K562 (cell line): Measurements from ENCODE around the gene TMC4. TPM values are rescaled to one million over a fixed set of nuclear protein-coding genes. Genes with fewer than 3 reads are reported as not detected.
"Not testable (repeated sequence)": the region's sequence is repeated elsewhere in the genome, so short reads cannot be mapped to it uniquely, and the experiment has no call there.

Experiments used
- ATAC-seq: fragments of 200-7000 bp; cut with Tn5 transposase; 3 replicates; pipeline ENCODE4 v1.9.1; 2020; ENCODE audit warnings: moderate library complexity
- BruUV-seq: library from RNA; stranded (reverse); fragments of 400-500 nt; replicated peaks from 2 replicates; lab custom pipeline; 2021; lab: Mats Ljungman, UMichigan
- CTCF ChIA-PET: fragments of 300-600 bp; formaldehyde crosslinking; extraction: SDS; loops from one replicate; lab custom pipeline; 2021; ENCODE audit warnings: low intra/inter-chr PET ratio; lab: Yijun Ruan, JAX
- POLR2A ChIA-PET: fragments of 300-600, 350-650 bp; sonication (Branson Sonifier 250); formaldehyde crosslinking; extraction: SDS; loops from one replicate; lab custom pipeline; 2021; ENCODE audit warnings: antibody characterized with exemption, inconsistent platforms; lab: Yijun Ruan, JAX
- DNase-seq, 4 experiments: peaks; one replicate each; pipeline versions ENCODE4 v3.0.0 to v3.0.0-alpha.2; 2011 to 2018; ENCODE audit warnings: low spot score in 3 of 4, mixed read lengths in 3 of 4; ENCODE audit errors: extremely low read depth in 1 of 4
- FAIRE-seq: peaks from 2 replicates; lab custom pipeline; 2011; peaks lifted over from hg19 to GRCh38; lab: Jason Lieb, UNC
- H2AFZ ChIP-seq: 2 replicates; pipeline ENCODE4 v1.6.0; 2011; ENCODE audit warnings: low read depth, low read length, control low read depth, inconsistent platforms
- H3K27ac ChIP-seq: fragments of 200-600 bp; 3 replicates; pipeline ENCODE4 v1.8.0; 2011; ENCODE audit warnings: low read depth, mild to moderate bottlenecking, control low read depth, inconsistent platforms, low read length, moderate library complexity, mixed read lengths; ENCODE audit errors: extremely low read depth
- H3K27me3 ChIP-seq, 2 experiments: fragments of 300-600 bp in 1 of 2; 2 replicates in 1 of 2; 3 replicates in 1 of 2; pipeline versions ENCODE4 v1.6.0 to v1.8.0; 2011; ENCODE audit warnings: inconsistent platforms in 2 of 2, low read length in 2 of 2, mild to moderate bottlenecking in 1 of 2, mixed read lengths in 1 of 2, moderate library complexity in 1 of 2; ENCODE audit not compliant: control insufficient read depth in 2 of 2, insufficient read depth in 2 of 2
- H3K36me3 ChIP-seq: fragments of 300-600 bp; 3 replicates; pipeline ENCODE4 v1.8.0; 2011; ENCODE audit warnings: mild to moderate bottlenecking, low read length, inconsistent platforms; ENCODE audit not compliant: control insufficient read depth, insufficient read depth
- H3K4me1 ChIP-seq, 2 experiments: fragments of 200-600 bp in 1 of 2; replicated peaks in 1 of 2; 2 replicates in 1 of 2; 3 replicates in 1 of 2; pipeline versions ENCODE4 v1.5.1 to v1.8.0; 2011; ENCODE audit warnings: inconsistent platforms in 2 of 2, low read length in 2 of 2, mild to moderate bottlenecking in 1 of 2, mixed read lengths in 1 of 2, moderate library complexity in 1 of 2; ENCODE audit not compliant: control insufficient read depth in 2 of 2, insufficient read depth in 2 of 2
- H3K4me2 ChIP-seq: 2 replicates; pipeline ENCODE4 v1.6.1; 2011; ENCODE audit warnings: low read length, control low read depth, inconsistent platforms, mixed read lengths; ENCODE audit not compliant: insufficient read depth
- H3K4me3 ChIP-seq: fragments of 200-600 bp; sonication (generic), shearing (Covaris generic); 2 replicates; pipeline ENCODE4 v1.5.1; 2016; ENCODE audit warnings: control low read depth, inconsistent platforms
- H3K79me2 ChIP-seq: fragments of 200-600 bp; 3 replicates; pipeline ENCODE4 v1.8.0; 2011; ENCODE audit warnings: low read length, inconsistent platforms; ENCODE audit not compliant: control insufficient read depth, insufficient read depth
- H3K9ac ChIP-seq, 2 experiments: 2 replicates each; pipeline versions ENCODE4 v1.6.0 to v1.6.1; 2011; ENCODE audit warnings: low read depth in 2 of 2, low read length in 2 of 2, control low read depth in 1 of 2, inconsistent platforms in 1 of 2, mild to moderate bottlenecking in 1 of 2, mixed read lengths in 1 of 2; ENCODE audit not compliant: insufficient read depth in 1 of 2
- H3K9me1 ChIP-seq: one replicate; pipeline ENCODE4 v1.6.0; 2011; ENCODE audit warnings: inconsistent platforms, mild to moderate bottlenecking, low read length, moderate library complexity; ENCODE audit not compliant: control insufficient read depth, insufficient read depth
- H3K9me3 ChIP-seq: replicated peaks from 2 replicates; pipeline ENCODE4 v1.5.1; 2011; ENCODE audit warnings: low read depth, low read length, inconsistent platforms; ENCODE audit not compliant: control insufficient read depth, insufficient read depth
- H4K20me1 ChIP-seq: replicated peaks from 2 replicates; pipeline ENCODE4 v1.6.1; 2011; ENCODE audit warnings: low read length, inconsistent platforms, mixed read lengths; ENCODE audit not compliant: control insufficient read depth, insufficient read depth
- CBFA2T2 ChIP-seq: fragments of 450-650 bp; conservative IDR thresholded peaks from 2 replicates; pipeline ENCODE4 v1.6.1; 2017; ENCODE audit warnings: mild to moderate bottlenecking
- CBX5 ChIP-seq: IDR thresholded peaks from 2 replicates; pipeline ENCODE4 v1.6.1; 2014; ENCODE audit warnings: low read depth, borderline replicate concordance
- CHD1 ChIP-seq: fragments of 200-600 bp; sonication (generic); IDR thresholded peaks from one replicate; pipeline ENCODE4 v1.6.1; 2012; ENCODE audit warnings: mild to moderate bottlenecking, moderate library complexity, low read length, inconsistent platforms
- DDX20 ChIP-seq: fragments of 450-650 bp; IDR thresholded peaks from 2 replicates; pipeline ENCODE4 v1.6.1; 2016; ENCODE audit warnings: missing genetic modification characterization, low read depth, mild to moderate bottlenecking, missing compliant biosample characterization, moderate library complexity
- PHF8 ChIP-seq: fragments of 200-600 bp; sonication (generic); IDR thresholded peaks from 2 replicates; pipeline ENCODE4 v1.6.1; 2012; ENCODE audit warnings: mixed run types, mild to moderate bottlenecking, inconsistent platforms, low read length, moderate library complexity, borderline replicate concordance
- RAD21 ChIP-seq, 2 experiments: fragments of 250-450 bp in 1 of 2; fragments of 450-650 bp in 1 of 2; sonication (Bioruptor Pico) in 1 of 2; formaldehyde crosslinking in 1 of 2; IDR thresholded peaks in 1 of 2; conservative IDR thresholded peaks in 1 of 2; 2 replicates each; pipeline versions ENCODE4 v1.4.0 to v1.8.0; 2020 to 2022; ENCODE audit warnings: mild to moderate bottlenecking in 2 of 2, moderate library complexity in 1 of 2
- SMAD3 ChIP-seq: fragments of 450-650 bp; formaldehyde crosslinking; conservative IDR thresholded peaks from 2 replicates; pipeline ENCODE4 v1.4.0; 2020; ENCODE audit warnings: mild to moderate bottlenecking
- ZBTB33 ChIP-seq: sonication (generic); formaldehyde crosslinking; IDR thresholded peaks from 2 replicates; pipeline ENCODE4 v1.8.1; 2023; ENCODE audit warnings: mild to moderate bottlenecking, missing genetic modification reagents
- ZNF140 ChIP-seq: fragments of 250-450 bp; sonication (Bioruptor Pico); IDR thresholded peaks from 2 replicates; pipeline ENCODE4 v1.8.0; 2021; ENCODE audit warnings: moderate library complexity, mild to moderate bottlenecking, inconsistent platforms
- ZNF707 ChIP-seq: fragments of 250-450 bp; sonication (Bioruptor Pico); conservative IDR thresholded peaks from 2 replicates; pipeline ENCODE4 v1.8.0; 2022; ENCODE audit warnings: inconsistent platforms, mild to moderate bottlenecking, moderate library complexity
- WGBS: fragments of 100-300 bp; shearing (Covaris generic); methylation state at CpG from one replicate; pipeline ENCODE4 v1.1.6; 2016; ENCODE audit warnings: low coverage, mixed read lengths; ENCODE audit not compliant: insufficient coverage; ENCODE audit errors: missing lambda C conversion rate; 5-methylcytosine and 5-hydroxymethylcytosine counted together
- in situ Hi-C: fragments of 300-500 bp; cut with MboI; formaldehyde crosslinking; loops from 4 replicates; pipeline ENCODE4 v1.15.0; 2018; ENCODE audit warnings: inconsistent platforms, mixed read lengths
- intact Hi-C: fragments of 100-400 bp; cut with micrococcal nuclease; formaldehyde crosslinking; loops from 2 replicates; pipeline ENCODE4 v1.14.2; 2022
- polyA plus RNA-seq, 8 experiments: library from polyadenylated mRNA; depleted of rRNA in 4 of 8; stranded (reverse) in 5 of 8; unstranded in 3 of 8; fragments of >200 nt; fragmentation: Nextera tagmentation in 2 of 8; fragmentation: Illumina TruSeq in 1 of 8; extraction: Ambion mirVana in 2 of 8; extraction: Trizol in 1 of 8; gene quantifications; 2 replicates each; pipeline versions ENCODE4 v1.2.1 to v1.2.3, GENCODE V29; 2011 to 2014; ENCODE audit warnings: inconsistent platforms in 1 of 8, missing spikeins in 1 of 8
- total RNA-seq, 7 experiments: library from RNA; depleted of rRNA in 6 of 7; stranded (reverse); fragments of >200 nt in 6 of 7; fragmentation: Illumina TruSeq in 2 of 7; extraction: Trizol in 2 of 7; gene quantifications; 2 replicates each; pipeline versions ENCODE4 v1.2.1 to v1.2.3, GENCODE V29; 2011 to 2021; ENCODE audit warnings: low replicate concordance in 1 of 7
- TF ChIP-seq, protein P1 (sequence below): fragments of 450-650 bp; IDR thresholded peaks from 2 replicates; pipeline ENCODE4 v1.6.1; 2014; ENCODE audit warnings: low read depth, mild to moderate bottlenecking, moderate library complexity, borderline replicate concordance

Gene TMC4
- total and polyA plus RNA-seq, 9 of the 15 experiments (the other 6 are each of a cell fraction or from before 2014, with no cell fraction given): 0.12 to 0.79 (median 0.36) TPM; not detected in 2

DNA sequence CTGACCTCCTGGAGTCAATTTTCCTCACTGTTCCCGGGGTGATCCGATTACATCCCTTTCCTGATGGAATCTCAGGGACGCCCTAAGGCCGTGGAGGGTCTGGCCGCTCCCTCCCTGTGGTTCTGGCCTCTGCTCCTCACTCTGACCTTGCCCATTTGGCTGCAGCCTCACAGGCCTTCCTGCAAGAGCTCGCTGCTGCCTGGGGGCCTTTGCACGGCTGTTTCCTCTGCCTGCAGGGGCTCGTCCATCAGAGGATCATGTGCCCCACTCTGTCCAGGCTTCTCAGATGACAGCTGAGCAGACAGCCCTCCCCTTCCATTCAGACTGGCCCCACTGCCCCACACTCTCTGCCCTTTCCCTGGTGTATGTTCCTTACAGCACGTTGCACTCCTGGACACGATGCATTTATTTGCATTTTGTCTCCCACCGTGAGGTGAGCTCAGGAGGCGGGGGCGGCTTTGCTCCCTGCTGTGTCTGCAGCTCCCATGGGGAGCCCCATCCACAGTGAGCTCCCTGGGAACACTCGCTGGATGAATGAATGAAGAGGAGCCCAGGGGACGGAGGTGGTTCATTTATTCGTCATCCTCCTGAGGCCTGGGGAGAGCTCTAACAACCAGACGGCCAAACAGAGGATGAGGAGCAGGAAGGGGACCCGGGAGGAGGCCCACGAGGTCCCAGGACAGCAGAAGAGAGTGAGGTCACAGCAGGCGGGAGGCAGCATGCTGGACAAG, 44.7 kb upstream of the TMC4 start:
- intact Hi-C loops, DNase-seq, H3K9me1 ChIP-seq, H4K20me1 ChIP-seq, ATAC-seq, H2AFZ ChIP-seq, FAIRE-seq, in situ Hi-C loops, H3K4me3 ChIP-seq, BruUV-seq, H3K27ac ChIP-seq, H3K36me3 ChIP-seq, H3K79me2 ChIP-seq, H3K9ac ChIP-seq, CTCF ChIA-PET, H3K27me3 ChIP-seq, H3K4me2 ChIP-seq, H3K9me3 ChIP-seq: not testable (repeated sequence)
- 75% methylated on average over 6 of the region's 20 CpGs for WGBS
- POLR2A ChIA-PET: interaction anchor here (1.0 to 1.4 kb wide), 2 partner anchors 8 to 11 kb away, joined by 3 to 6 read pairs; no protein-coding TSS in a partner anchor
- H3K4me1 ChIP-seq: peaks cover 0 to 25% of the 10 kb centered on the region in 2 experiments; a peak in 4 of 5 replicates

DNA sequence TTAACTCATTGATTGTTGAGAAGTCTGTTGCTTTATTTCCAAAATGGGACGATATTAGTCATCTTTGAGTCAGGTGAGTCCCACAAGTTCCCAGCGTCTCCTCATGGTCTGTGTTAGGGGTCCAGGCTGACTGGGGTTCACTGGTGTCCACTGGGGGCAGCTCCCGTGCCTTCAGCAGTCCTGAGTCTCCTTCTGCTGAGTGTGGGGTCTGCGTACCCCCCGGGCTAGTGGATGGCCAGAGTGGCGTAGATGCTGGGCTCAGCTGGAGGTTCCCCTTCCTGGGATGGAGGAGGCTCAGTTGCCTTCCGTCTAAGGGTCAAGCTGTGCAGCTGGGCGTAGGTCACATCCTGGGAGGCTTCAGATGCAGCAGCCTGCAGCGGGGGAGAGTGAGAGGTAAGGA, 43.9 kb upstream of the TMC4 start:
- Histone ChIP-seq H3K4me1 (peaks cover 0 to 27% of the 10 kb centered on the region in 2 experiments; a peak in 4 of 5 replicates), H4K20me1 (no peaks in the 10 kb centered on the region), H2AFZ (no peak overlapping the region), H3K36me3 (peaks cover 10% of the 10 kb centered on the region; the same call in 2 of the 3 replicates), H3K27ac (no peak overlapping the region), H3K27me3 (no peaks in the 10 kb centered on the region), H3K4me2 (no peak overlapping the region), H3K9me3 (no peaks in the 10 kb centered on the region), H3K9ac (peak overlapping the region in 1 of 2 experiments; percentile 45; a peak in 1 of 4 replicates), H3K9me1 (no peaks in the 10 kb centered on the region), H3K4me3 (no peak overlapping the region), H3K79me2 (peaks cover 3% of the 10 kb centered on the region; the same call in 2 of the 3 replicates)
- CTCF ChIA-PET: no interaction called here
- DNase-seq (no peak), FAIRE-seq (no peak), ATAC-seq (no peak)
- in situ Hi-C loops: no loop called here
- intact Hi-C loops: no loop called here
- POLR2A ChIA-PET: interaction anchor here (1.4 kb wide), 1 partner anchor 12 kb away, joined by 6 read pairs; no protein-coding TSS in a partner anchor
- no TSS peak for BruUV-seq
- WGBS: 73% methylated on average over 7 of the region's 9 CpGs
- TF ChIP-seq ZBTB33 (CRISPR knock-in tag): no peak
- no peak for TF ChIP-seq PHF8
- no peak for TF ChIP-seq ZNF707 (CRISPR knock-in tag)
- TF ChIP-seq DDX20 (tag): no peak
- no peak for TF ChIP-seq CHD1
- no peak for TF ChIP-seq ZNF140 (CRISPR knock-in tag)
- no peak for TF ChIP-seq CBX5
- no peak for TF ChIP-seq CBFA2T2
- TF ChIP-seq RAD21 (CRISPR knock-in tag; conservative IDR thresholded peaks at IDR 0.05 in 1 of 2, IDR thresholded peaks at IDR 0.05 in 1 of 2): no peak
- no peak for TF ChIP-seq SMAD3
- TF ChIP-seq, protein P1, sequence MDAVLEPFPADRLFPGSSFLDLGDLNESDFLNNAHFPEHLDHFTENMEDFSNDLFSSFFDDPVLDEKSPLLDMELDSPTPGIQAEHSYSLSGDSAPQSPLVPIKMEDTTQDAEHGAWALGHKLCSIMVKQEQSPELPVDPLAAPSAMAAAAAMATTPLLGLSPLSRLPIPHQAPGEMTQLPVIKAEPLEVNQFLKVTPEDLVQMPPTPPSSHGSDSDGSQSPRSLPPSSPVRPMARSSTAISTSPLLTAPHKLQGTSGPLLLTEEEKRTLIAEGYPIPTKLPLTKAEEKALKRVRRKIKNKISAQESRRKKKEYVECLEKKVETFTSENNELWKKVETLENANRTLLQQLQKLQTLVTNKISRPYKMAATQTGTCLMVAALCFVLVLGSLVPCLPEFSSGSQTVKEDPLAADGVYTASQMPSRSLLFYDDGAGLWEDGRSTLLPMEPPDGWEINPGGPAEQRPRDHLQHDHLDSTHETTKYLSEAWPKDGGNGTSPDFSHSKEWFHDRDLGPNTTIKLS: no peak
